ACC112 (cell line): ENCODE results near the gene NCOA1.

Experiments
- H2AFZ ChIP-seq: fragments of 200-600 bp; sonication (generic); one replicate; pipeline ENCODE4 v1.6.0; 2017; ENCODE audit warnings: antibody characterized with exemption, low read length; ENCODE audit not compliant: unreplicated experiment
- H3K27ac ChIP-seq: fragments of 200-600 bp; sonication (generic); 2 replicates; pipeline ENCODE4 v1.5.1; 2014; ENCODE audit warnings: low read depth, mild to moderate bottlenecking, antibody characterized with exemption, low read length, moderate library complexity
- H3K27me3 ChIP-seq: fragments of 200-600 bp; sonication (generic); 2 replicates; pipeline ENCODE4 v1.6.1; 2014; ENCODE audit warnings: mild to moderate bottlenecking, antibody characterized with exemption, low read length, moderate library complexity, mixed read lengths; ENCODE audit not compliant: insufficient read depth
- H3K36me3 ChIP-seq: fragments of 200-600 bp; sonication (generic); 2 replicates; pipeline ENCODE4 v1.6.1; 2016; ENCODE audit warnings: mild to moderate bottlenecking, antibody characterized with exemption, low read length, moderate library complexity, mixed read lengths; ENCODE audit not compliant: insufficient read depth
- H3K4me1 ChIP-seq: fragments of 200-600 bp; sonication (generic); one replicate; pipeline ENCODE4 v1.6.1; 2016; ENCODE audit warnings: low read length, mixed read lengths; ENCODE audit not compliant: insufficient read depth, unreplicated experiment, control insufficient read depth
- H3K4me3 ChIP-seq: fragments of 200-600 bp; sonication (generic); 2 replicates; pipeline ENCODE4 v1.5.1; 2014; ENCODE audit warnings: mild to moderate bottlenecking, low read depth, low read length
- H3K79me2 ChIP-seq: fragments of 200-600 bp; sonication (generic); one replicate; pipeline ENCODE4 v1.6.0; 2016; ENCODE audit warnings: low read length; ENCODE audit not compliant: control insufficient read depth, unreplicated experiment, insufficient read depth

The NCOA1 gene

GRCh38 chr2:24690524-24690923, 199.5 kb downstream of the NCOA1 start:
- H3K4me3 ChIP-seq: no peak overlapping the region
- no peaks in the 10 kb centered on the region for H3K27me3 ChIP-seq
- H3K36me3 ChIP-seq: no peaks in the 10 kb centered on the region
- no peaks in the 10 kb centered on the region for H3K79me2 ChIP-seq
- H2AFZ ChIP-seq: no peak overlapping the region
- no peak overlapping the region for H3K27ac ChIP-seq
- H3K4me1 ChIP-seq: no peaks in the 10 kb centered on the region

GRCh38 chr2:24691806-24692205, 200.8 kb downstream of the NCOA1 start:
- H3K79me2 ChIP-seq: no peaks in the 10 kb centered on the region
- H3K27me3 ChIP-seq: no peaks in the 10 kb centered on the region
- no peak overlapping the region for H3K27ac ChIP-seq
- no peaks in the 10 kb centered on the region for H3K36me3 ChIP-seq
- H2AFZ ChIP-seq: no peak overlapping the region
- no peaks in the 10 kb centered on the region for H3K4me1 ChIP-seq
- no peak overlapping the region for H3K4me3 ChIP-seq

GRCh38 chr2:24697792-24698191, 206.7 kb downstream of the NCOA1 start:
- Histone ChIP-seq H3K36me3 (no peaks in the 10 kb centered on the region), H2AFZ (no peak overlapping the region), H3K4me1 (peaks cover 6% of the 10 kb centered on the region), H3K79me2 (no peaks in the 10 kb centered on the region), H3K27me3 (no peaks in the 10 kb centered on the region), H3K27ac (no peak overlapping the region), H3K4me3 (no peak overlapping the region)

GRCh38 chr2:24702800-24703199, 211.7 kb downstream of the NCOA1 start:
- Histone ChIP-seq H3K79me2 (no peaks in the 10 kb centered on the region), H3K36me3 (no peaks in the 10 kb centered on the region), H2AFZ (peak overlapping the region; percentile 19), H3K27ac (peak overlapping the region; percentile 56), H3K4me1 (peaks cover 12% of the 10 kb centered on the region), H3K27me3 (no peaks in the 10 kb centered on the region), H3K4me3 (peak overlapping the region; percentile 17; the same call in 1 of the 2 replicates)

- Histone ChIP-seq H3K79me2 (no peaks in the 10 kb centered on the region), H3K4me1 (peaks cover 19% of the 10 kb centered on the region), H3K4me3 (no peak overlapping the region), H3K27me3 (no peaks in the 10 kb centered on the region), H3K36me3 (no peaks in the 10 kb centered on the region), H2AFZ (no peak overlapping the region), H3K27ac (no peak overlapping the region)
Measured at GRCh38 chr2:24704692-24705091, 213.6 kb downstream of the NCOA1 start.

- Histone ChIP-seq H3K79me2 (no peaks in the 10 kb centered on the region), H3K27me3 (no peaks in the 10 kb centered on the region), H3K4me1 (peaks cover 19% of the 10 kb centered on the region), H2AFZ (no peak overlapping the region), H3K4me3 (no peak overlapping the region), H3K36me3 (no peaks in the 10 kb centered on the region), H3K27ac (no peak overlapping the region)
Measured at GRCh38 chr2:24707143-24707542, 216.1 kb downstream of the NCOA1 start.

GRCh38 chr2:24708537-24709152, 217.6 kb downstream of the NCOA1 start:
- no peak overlapping the region for H3K27ac ChIP-seq
- H3K79me2 ChIP-seq: no peaks in the 10 kb centered on the region
- no peaks in the 10 kb centered on the region for H3K27me3 ChIP-seq
- H2AFZ ChIP-seq: no peak overlapping the region
- H3K4me3 ChIP-seq: peak overlapping the region; percentile 31; the same call in 1 of the 2 replicates
- H3K36me3 ChIP-seq: no peaks in the 10 kb centered on the region
- H3K4me1 ChIP-seq: peaks cover 8% of the 10 kb centered on the region

GRCh38 chr2:24710806-24711205, 219.8 kb downstream of the NCOA1 start:
- Histone ChIP-seq H3K79me2 (no peaks in the 10 kb centered on the region), H3K36me3 (no peaks in the 10 kb centered on the region; the same call in 1 of the 2 replicates), H3K4me3 (no peak overlapping the region), H2AFZ (no peak overlapping the region), H3K27ac (no peak overlapping the region), H3K4me1 (peaks cover 8% of the 10 kb centered on the region), H3K27me3 (no peaks in the 10 kb centered on the region)

GRCh38 chr2:24711865-24712264, 220.8 kb downstream of the NCOA1 start:
- Histone ChIP-seq H3K36me3 (no peaks in the 10 kb centered on the region; the same call in 1 of the 2 replicates), H2AFZ (no peak overlapping the region), H3K79me2 (no peaks in the 10 kb centered on the region), H3K27ac (no peak overlapping the region), H3K4me3 (no peak overlapping the region), H3K27me3 (no peaks in the 10 kb centered on the region), H3K4me1 (peaks cover 8% of the 10 kb centered on the region)

- Histone ChIP-seq H3K27me3 (no peaks in the 10 kb centered on the region), H3K79me2 (no peaks in the 10 kb centered on the region), H2AFZ (no peak overlapping the region), H3K36me3 (no peaks in the 10 kb centered on the region; the same call in 1 of the 2 replicates), H3K4me3 (no peak overlapping the region), H3K27ac (no peak overlapping the region), H3K4me1 (peaks cover 8% of the 10 kb centered on the region)
Measured at GRCh38 chr2:24712296-24712695, 221.2 kb downstream of the NCOA1 start.

- Histone ChIP-seq H3K79me2 (no peaks in the 10 kb centered on the region), H3K27me3 (no peaks in the 10 kb centered on the region), H3K4me3 (no peak overlapping the region), H3K27ac (no peak overlapping the region), H3K36me3 (no peaks in the 10 kb centered on the region; the same call in 1 of the 2 replicates), H3K4me1 (peaks cover 19% of the 10 kb centered on the region), H2AFZ (no peak overlapping the region)
Measured at GRCh38 chr2:24717263-24717951, 226.4 kb downstream of the NCOA1 start.
